ENCODE results near the gene RD3L. TPM values are rescaled to one million over a fixed set of nuclear protein-coding genes. Genes with fewer than 3 reads are reported as not detected.

The RD3L gene
- total RNA-seq, 6 experiments from 2014 or later: not detected

GRCh38 chr14:103974575-103974974 lies 32.2 kb upstream of the RD3L start:
- H3K4me3 Mint-ChIP-seq: no peak overlapping the region
- no peaks in the 10 kb centered on the region for H3K9me3 Mint-ChIP-seq
- no peak for DNase-seq
- peaks cover 7% of the 10 kb centered on the region for H3K27me3 Mint-ChIP-seq (ENCODE audit: insufficient read depth)
- H3K27ac Mint-ChIP-seq: no peak overlapping the region
- TF ChIP-seq, protein P1, sequence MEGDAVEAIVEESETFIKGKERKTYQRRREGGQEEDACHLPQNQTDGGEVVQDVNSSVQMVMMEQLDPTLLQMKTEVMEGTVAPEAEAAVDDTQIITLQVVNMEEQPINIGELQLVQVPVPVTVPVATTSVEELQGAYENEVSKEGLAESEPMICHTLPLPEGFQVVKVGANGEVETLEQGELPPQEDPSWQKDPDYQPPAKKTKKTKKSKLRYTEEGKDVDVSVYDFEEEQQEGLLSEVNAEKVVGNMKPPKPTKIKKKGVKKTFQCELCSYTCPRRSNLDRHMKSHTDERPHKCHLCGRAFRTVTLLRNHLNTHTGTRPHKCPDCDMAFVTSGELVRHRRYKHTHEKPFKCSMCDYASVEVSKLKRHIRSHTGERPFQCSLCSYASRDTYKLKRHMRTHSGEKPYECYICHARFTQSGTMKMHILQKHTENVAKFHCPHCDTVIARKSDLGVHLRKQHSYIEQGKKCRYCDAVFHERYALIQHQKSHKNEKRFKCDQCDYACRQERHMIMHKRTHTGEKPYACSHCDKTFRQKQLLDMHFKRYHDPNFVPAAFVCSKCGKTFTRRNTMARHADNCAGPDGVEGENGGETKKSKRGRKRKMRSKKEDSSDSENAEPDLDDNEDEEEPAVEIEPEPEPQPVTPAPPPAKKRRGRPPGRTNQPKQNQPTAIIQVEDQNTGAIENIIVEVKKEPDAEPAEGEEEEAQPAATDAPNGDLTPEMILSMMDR (IDR thresholded peaks at IDR 0.05): no peak
- H3K36me3 Mint-ChIP-seq (ENCODE audit: low read depth): no peaks in the 10 kb centered on the region
- no peaks in the 10 kb centered on the region for H3K4me1 Mint-ChIP-seq (ENCODE audit: low read depth)

DNA sequence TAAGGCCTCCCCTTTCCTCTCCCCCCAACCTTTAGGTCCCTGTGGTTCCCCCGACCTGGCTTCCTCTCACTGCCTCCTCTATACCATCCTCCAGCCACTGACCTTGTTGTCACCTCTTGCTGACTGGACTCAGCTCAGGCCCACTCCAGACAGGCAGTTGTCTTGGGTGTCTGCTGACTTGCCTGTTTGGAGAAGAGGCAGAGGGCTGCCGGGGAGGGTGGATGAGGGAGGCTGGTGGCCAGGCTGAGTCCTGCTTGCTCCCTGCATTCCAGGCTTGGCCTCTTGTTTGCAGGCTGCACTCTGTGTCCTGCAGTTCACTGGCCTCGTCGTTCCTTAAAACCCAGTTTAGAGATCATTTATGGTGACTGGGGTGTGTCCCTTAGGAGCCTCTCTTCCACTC lies 31.0 kb upstream of the RD3L start:
- no peaks in the 10 kb centered on the region for H3K4me1 Mint-ChIP-seq (ENCODE audit: low read depth)
- peak; percentile 6 for DNase-seq
- no peaks in the 10 kb centered on the region for H3K36me3 Mint-ChIP-seq (ENCODE audit: low read depth)
- no peaks in the 10 kb centered on the region for H3K9me3 Mint-ChIP-seq
- peaks cover 7% of the 10 kb centered on the region for H3K27me3 Mint-ChIP-seq (ENCODE audit: insufficient read depth)
- TF ChIP-seq, protein P1 (IDR thresholded peaks at IDR 0.05): no peak
- no peak overlapping the region for H3K27ac Mint-ChIP-seq
- H3K4me3 Mint-ChIP-seq: no peak overlapping the region

DNA sequence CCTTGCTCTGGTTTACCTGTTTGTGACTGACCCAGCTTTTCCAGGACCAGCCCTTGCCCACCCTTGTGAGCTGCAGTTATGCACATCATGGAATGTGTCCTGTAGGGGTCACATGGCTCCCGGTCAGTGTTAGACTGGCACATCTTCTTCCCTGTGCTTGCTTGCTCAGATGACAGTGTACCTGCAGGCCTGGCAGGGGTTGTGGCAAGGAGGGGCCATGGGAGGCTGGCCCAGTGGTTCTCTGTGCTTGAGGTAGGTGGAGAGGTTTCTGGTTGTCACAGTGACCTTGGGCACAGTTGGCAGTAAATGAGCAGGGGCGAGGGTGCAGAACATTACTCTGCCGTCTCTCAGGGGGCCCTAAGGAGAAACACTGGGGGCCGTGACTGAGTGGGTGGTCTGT lies 27.6 kb upstream of the RD3L start:
- H3K36me3 Mint-ChIP-seq (ENCODE audit: low read depth): no peaks in the 10 kb centered on the region
- H3K27ac Mint-ChIP-seq: no peak overlapping the region
- DNase-seq: no peak
- H3K4me3 Mint-ChIP-seq: no peak overlapping the region
- TF ChIP-seq, protein P1 (IDR thresholded peaks at IDR 0.05): no peak
- H3K4me1 Mint-ChIP-seq (ENCODE audit: low read depth): no peaks in the 10 kb centered on the region
- H3K9me3 Mint-ChIP-seq: no peaks in the 10 kb centered on the region
- H3K27me3 Mint-ChIP-seq (ENCODE audit: insufficient read depth): peaks cover 16% of the 10 kb centered on the region

- DNase-seq: no peak
- TF ChIP-seq, protein P1 (IDR thresholded peaks at IDR 0.05): no peak
- no peak overlapping the region for H3K4me3 Mint-ChIP-seq
- H3K36me3 Mint-ChIP-seq (ENCODE audit: low read depth): no peaks in the 10 kb centered on the region
- H3K9me3 Mint-ChIP-seq: no peaks in the 10 kb centered on the region
- no peaks in the 10 kb centered on the region for H3K4me1 Mint-ChIP-seq (ENCODE audit: low read depth)
- H3K27ac Mint-ChIP-seq: no peak overlapping the region
- peaks cover 24% of the 10 kb centered on the region for H3K27me3 Mint-ChIP-seq (ENCODE audit: insufficient read depth)
Measured at GRCh38 chr14:103966631-103967030, 24.3 kb upstream of the RD3L start.

- no peaks in the 10 kb centered on the region for H3K36me3 Mint-ChIP-seq (ENCODE audit: low read depth)
- DNase-seq: no peak
- H3K9me3 Mint-ChIP-seq: no peaks in the 10 kb centered on the region
- no peak overlapping the region for H3K27ac Mint-ChIP-seq
- H3K4me1 Mint-ChIP-seq (ENCODE audit: low read depth): no peaks in the 10 kb centered on the region
- peaks cover 27% of the 10 kb centered on the region for H3K27me3 Mint-ChIP-seq (ENCODE audit: insufficient read depth)
- TF ChIP-seq, protein P1 (IDR thresholded peaks at IDR 0.05): no peak
- H3K4me3 Mint-ChIP-seq: no peak overlapping the region
Measured at GRCh38 chr14:103961928-103962578, 19.7 kb upstream of the RD3L start.
